Muscle layer of duodenum (tissue), 2 donors: Measurements from ENCODE around the gene MEF2D.

Experiments used
- H3K27ac ChIP-seq: one replicate; pipeline ENCODE4 v1.7.0; 2013; ENCODE audit warnings: mild to moderate bottlenecking, low read length
- H3K27me3 ChIP-seq: one replicate; pipeline ENCODE4 v1.7.0; 2013; ENCODE audit warnings: low read depth, mild to moderate bottlenecking, control low read depth, low read length
- H3K36me3 ChIP-seq, 2 donors: one replicate each; pipeline ENCODE4 v1.7.0; 2013; ENCODE audit warnings: low read length in 2 of 2, control low read depth in 1 of 2, mild to moderate bottlenecking in 1 of 2; ENCODE audit not compliant: insufficient read depth in 2 of 2, control insufficient read depth in 1 of 2
- H3K4me1 ChIP-seq, 2 donors: one replicate each; pipeline ENCODE4 v1.7.0; 2013; ENCODE audit warnings: low read length in 2 of 2, mild to moderate bottlenecking in 2 of 2, control low read depth in 1 of 2, moderate library complexity in 1 of 2; ENCODE audit not compliant: insufficient read depth in 2 of 2, control insufficient read depth in 1 of 2
- H3K4me3 ChIP-seq, 2 donors: one replicate each; pipeline ENCODE4 v1.7.0; 2013; ENCODE audit warnings: low read length in 2 of 2, low read depth in 1 of 2, mild to moderate bottlenecking in 1 of 2
- H3K9me3 ChIP-seq, 2 donors: one replicate each; pipeline ENCODE4 v1.7.0; 2013; ENCODE audit warnings: low read length in 2 of 2, control low read depth in 1 of 2, mild to moderate bottlenecking in 1 of 2; ENCODE audit not compliant: control insufficient read depth in 1 of 2
- donor health status: healthy.

MEF2D gene

DNA sequence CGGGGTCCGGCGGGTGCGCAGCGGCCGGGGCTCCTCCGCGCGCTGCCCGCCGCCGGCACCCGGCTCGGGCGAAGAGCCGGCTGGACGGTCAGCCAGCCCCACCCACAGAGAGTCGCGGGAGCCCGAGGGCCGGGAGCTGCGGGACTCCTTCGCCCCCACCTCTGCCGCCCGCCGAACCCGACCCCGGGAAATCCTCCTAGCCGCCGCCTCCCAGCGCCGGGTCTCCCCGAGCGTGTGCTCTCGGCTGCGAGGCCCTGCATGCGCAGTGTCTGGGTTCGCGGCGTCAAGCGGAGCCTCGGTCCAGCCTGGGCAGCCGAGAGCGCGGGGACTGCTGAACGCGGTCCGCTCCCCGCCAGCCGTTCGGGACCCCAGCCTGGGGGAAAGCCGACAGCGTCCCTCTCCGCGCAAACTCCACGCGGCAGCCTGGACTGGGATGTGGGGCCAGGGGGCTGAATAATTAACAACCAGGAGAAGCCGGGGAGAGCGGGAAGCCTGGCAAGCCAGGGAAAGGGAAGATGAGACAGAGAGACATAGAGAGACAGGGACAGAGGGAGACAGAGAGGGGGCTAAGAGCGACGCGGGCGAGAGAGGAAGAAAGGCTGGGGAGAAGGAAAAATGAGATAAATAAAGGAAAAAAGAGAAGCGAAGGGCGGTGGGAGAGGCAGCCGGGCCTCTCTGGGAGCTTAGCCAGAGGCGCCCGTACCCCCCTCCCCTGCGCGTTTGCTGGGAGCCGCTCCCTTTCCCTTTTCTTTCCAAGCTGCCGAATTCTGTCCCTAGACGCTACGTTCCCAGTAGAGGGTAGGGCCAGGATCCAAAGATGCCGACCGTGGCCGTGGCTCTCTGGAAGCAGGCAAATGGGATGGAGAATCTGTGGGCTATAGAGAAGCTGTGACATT is 64.2 kb downstream of the MEF2D start:
- Histone ChIP-seq H3K27me3 (peaks cover 89% of the 10 kb centered on the region), H3K36me3 (no peaks in the 10 kb centered on the region), H3K27ac (no peak overlapping the region), H3K9me3 (no peaks in the 10 kb centered on the region), H3K4me1 (peaks cover 4 to 16% of the 10 kb centered on the region in 2 donors), H3K4me3 (peak overlapping the region in 1 of 2 donors; percentile 56)

DNA sequence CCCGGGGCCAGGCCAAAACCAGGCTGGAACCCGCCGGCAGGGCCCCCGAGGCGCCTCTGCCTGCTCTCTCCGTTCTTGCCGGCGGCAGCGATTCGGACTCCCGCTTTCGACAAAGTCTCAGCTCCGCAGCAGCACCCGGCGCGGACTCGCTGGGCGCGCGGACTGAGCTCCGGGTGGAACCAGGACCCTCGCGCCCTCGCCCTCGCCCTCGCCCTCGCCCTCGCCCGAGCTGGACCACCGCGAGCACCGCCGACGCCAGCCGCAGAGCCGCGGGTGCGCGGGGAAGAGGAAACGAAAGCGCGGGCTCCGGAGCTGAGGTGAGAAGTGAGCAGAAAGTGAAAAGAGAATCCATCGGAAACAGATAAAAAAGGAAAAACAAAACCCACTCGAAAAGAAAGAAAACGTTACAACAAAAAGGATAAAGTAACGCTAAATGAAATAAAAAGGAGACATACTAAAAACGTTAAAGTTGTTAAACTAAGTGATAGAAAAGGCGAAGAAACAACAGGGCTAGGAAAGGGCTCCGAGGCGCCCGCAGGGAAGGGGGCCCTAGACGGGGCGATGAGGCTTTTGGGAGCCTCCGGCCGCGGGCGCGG is 64.9 kb downstream of the MEF2D start:
- peak overlapping the region in 1 of 2 donors; percentile 56 for H3K4me3 ChIP-seq
- no peaks in the 10 kb centered on the region for H3K36me3 ChIP-seq
- peaks cover 88% of the 10 kb centered on the region for H3K27me3 ChIP-seq
- no peak overlapping the region for H3K27ac ChIP-seq
- H3K4me1 ChIP-seq: peaks cover 4 to 16% of the 10 kb centered on the region in 2 donors
- no peaks in the 10 kb centered on the region for H3K9me3 ChIP-seq

DNA sequence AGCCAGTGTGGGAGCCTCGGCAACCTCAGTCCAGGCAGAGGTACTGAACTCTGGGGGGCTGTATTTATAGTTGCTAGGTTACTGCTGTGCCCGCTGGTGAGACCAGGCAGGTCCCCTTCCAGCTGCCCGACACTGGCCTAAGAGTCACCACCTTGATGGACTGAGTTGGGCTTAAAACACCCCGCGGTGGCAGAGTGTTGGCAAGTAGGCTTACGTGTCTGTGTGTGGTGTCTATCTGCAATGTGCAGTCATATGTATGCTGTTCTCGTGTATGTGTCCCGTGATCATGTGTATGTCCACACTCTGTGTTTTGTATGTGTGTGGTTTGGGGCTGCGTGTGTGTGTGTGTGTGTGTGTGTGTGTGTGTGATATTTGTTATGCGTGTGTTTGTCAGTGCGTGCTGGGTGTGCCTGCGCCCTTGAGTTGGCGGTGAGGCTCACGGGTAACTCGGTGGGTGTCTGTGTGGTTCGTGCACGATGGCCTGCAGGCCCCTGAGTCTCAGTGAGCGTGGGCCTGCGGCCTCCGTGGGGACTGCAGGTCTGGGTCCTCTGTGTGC is 65.5 kb downstream of the MEF2D start:
- no peaks in the 10 kb centered on the region for H3K36me3 ChIP-seq
- H3K4me1 ChIP-seq: peaks cover 4 to 16% of the 10 kb centered on the region in 2 donors
- H3K4me3 ChIP-seq: peak overlapping the region in 1 of 2 donors; percentile 56
- H3K9me3 ChIP-seq: no peaks in the 10 kb centered on the region
- H3K27ac ChIP-seq: no peak overlapping the region
- peaks cover 88% of the 10 kb centered on the region for H3K27me3 ChIP-seq

DNA sequence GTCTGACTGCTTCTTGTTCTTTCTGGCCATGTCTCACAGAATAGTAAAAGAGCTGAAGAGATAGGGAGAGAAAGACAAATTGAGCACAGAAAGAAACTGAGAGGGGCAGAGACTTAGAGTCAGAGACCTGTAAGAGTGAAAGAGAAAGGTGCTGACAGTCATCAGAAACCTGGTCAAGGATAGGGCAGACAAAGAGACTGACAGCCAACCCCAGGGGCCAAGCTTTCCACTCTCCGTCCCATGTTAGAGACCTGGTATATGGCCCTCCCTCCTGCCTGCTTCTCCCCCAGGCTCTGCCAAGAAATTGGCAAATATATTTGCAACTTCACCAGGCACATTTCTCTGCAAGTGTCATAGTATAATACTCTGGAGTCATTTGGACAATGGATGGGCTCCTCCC is 67.0 kb downstream of the MEF2D start:
- no peaks in the 10 kb centered on the region for H3K9me3 ChIP-seq
- no peak overlapping the region for H3K27ac ChIP-seq
- peaks cover 4 to 16% of the 10 kb centered on the region in 2 donors for H3K4me1 ChIP-seq
- H3K36me3 ChIP-seq: no peaks in the 10 kb centered on the region
- H3K4me3 ChIP-seq: no peak overlapping the region
- peaks cover 88% of the 10 kb centered on the region for H3K27me3 ChIP-seq

DNA sequence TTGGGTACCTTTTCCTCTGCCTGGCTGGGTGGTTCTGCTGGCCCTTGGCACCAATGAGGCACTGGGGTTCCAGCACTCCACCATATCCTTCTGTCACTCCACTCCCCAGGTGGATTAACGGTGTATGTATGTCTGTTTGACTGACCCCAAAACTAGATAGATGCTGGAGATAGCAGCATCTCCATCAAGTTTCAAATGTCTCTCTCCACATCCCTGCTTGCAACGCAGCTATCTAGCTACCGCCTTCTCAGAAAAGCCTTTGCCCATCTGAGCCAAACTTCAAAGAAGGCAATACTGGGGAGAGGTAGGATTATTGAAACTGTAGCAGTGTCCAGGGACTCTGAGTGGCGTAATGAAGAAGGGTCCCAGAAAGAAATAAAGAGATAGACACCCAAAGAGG is 67.5 kb downstream of the MEF2D start:
- Histone ChIP-seq H3K36me3 (no peaks in the 10 kb centered on the region), H3K4me3 (no peak overlapping the region), H3K27ac (no peak overlapping the region), H3K4me1 (peaks cover 4 to 16% of the 10 kb centered on the region in 2 donors), H3K27me3 (peaks cover 88% of the 10 kb centered on the region), H3K9me3 (no peaks in the 10 kb centered on the region)

DNA sequence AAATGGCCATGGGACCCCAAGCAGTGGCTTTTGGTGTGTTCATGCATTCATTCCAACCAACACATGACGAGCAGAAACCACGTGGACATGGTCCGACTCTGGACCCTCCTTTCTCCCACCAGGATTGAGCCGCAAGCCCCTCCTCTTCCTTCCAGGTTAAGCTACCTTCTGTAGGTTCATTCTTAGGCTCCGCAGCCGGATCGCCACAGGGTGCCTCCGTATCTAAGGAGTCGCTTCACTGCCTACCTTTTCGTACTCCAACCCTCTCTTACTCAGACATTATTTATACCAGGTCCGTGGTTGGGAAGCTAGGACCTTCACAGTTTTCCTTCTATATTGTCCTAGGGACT is 67.9 kb downstream of the MEF2D start:
- Histone ChIP-seq H3K27me3 (peaks cover 88% of the 10 kb centered on the region), H3K4me3 (no peak overlapping the region), H3K27ac (no peak overlapping the region)

DNA sequence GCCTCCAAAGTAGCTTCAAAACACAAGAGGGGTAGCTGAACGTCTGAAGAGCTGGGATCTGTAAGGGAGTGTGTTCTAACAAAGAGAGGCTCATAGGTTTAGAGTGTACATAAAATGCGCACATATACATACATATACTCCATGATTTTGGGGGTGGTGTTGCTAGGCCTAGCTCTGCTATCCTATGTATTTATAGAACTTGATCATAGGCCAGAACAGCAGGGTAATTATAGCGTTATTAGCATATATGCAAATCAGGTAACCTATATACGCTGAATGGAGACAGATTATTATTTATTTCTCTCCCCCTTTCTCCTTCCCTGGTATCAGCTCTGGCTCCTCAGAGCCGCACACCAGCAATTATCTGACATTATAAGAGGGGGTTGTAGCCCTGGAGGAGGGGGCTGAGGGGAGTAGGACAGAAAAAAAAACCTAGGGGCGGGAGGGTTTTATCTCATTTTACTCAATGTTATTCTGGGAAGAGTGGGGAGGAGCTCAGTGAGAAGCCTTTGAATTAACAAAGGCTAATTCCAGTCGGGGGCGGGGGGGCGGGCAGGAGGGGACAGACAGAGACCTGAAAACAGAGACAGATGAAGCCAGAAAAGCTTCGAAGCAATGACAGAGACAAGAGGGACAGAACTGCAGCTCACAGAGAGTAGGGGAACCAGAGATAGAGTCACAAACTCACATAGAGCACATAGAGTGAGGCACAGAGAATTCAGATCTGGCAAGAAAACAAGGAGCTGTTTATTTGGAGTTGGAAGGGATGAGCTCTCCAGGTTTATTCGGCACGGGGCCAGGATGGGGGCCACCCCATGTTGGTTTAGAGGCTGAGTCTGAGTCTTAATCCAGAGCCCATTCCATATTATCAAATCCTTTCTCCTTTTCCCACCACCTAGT is 68.6 kb downstream of the MEF2D start:
- peaks cover 82% of the 10 kb centered on the region for H3K27me3 ChIP-seq
- no peak overlapping the region for H3K27ac ChIP-seq
- H3K4me1 ChIP-seq: peaks cover 4 to 16% of the 10 kb centered on the region in 2 donors
- H3K9me3 ChIP-seq: no peaks in the 10 kb centered on the region
- H3K36me3 ChIP-seq: no peaks in the 10 kb centered on the region
- H3K4me3 ChIP-seq: no peak overlapping the region

More for the DNA sequence above, 67.9 kb downstream of the MEF2D start:
- Histone ChIP-seq H3K36me3 (no peaks in the 10 kb centered on the region), H3K9me3 (no peaks in the 10 kb centered on the region), H3K4me1 (peaks cover 4 to 16% of the 10 kb centered on the region in 2 donors)

DNA sequence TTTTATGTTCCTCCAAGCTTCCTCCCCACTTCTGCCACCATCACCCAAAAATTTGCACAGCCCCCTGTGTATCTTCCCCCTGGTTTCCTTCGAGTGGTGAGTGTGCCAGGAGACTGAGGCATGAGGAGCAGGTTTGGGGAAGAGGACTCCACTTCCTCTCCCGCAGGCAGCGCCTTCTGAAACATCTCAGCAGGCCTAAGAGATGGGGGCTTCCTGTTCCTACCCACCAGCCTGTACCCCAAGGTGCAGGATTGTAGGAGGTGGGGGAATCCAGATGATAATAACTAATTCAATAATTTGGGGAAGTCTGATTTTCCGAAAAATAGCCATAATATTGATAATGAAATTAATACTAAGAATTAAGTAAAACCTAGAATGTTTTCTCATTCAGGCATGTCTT is 69.2 kb downstream of the MEF2D start:
- Histone ChIP-seq H3K27ac (no peak overlapping the region), H3K4me1 (peaks cover under 1 to 10% of the 10 kb centered on the region in 2 donors), H3K9me3 (no peaks in the 10 kb centered on the region), H3K27me3 (peaks cover 82% of the 10 kb centered on the region), H3K4me3 (no peak overlapping the region), H3K36me3 (no peaks in the 10 kb centered on the region)

DNA sequence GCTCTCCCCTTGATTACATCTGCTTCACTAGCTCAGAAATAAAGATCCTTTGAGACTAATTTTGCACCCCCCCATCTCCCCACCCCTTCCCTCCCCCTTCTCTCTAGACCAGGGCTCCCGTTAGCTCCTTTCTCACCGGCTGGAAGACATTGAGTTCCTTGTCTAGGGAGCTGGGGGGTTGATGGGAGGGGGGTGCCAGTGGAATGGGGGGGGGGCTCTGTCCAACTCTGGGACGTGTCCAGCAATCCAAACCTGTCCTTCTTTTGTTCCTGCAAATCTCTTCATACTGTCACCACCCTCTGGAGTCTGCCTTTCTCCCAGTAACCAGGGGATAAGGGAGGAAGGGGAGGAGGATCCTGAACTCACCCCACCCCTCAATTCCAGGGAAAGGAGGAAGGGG is 69.7 kb downstream of the MEF2D start:
- H3K27me3 ChIP-seq: peaks cover 85% of the 10 kb centered on the region

DNA sequence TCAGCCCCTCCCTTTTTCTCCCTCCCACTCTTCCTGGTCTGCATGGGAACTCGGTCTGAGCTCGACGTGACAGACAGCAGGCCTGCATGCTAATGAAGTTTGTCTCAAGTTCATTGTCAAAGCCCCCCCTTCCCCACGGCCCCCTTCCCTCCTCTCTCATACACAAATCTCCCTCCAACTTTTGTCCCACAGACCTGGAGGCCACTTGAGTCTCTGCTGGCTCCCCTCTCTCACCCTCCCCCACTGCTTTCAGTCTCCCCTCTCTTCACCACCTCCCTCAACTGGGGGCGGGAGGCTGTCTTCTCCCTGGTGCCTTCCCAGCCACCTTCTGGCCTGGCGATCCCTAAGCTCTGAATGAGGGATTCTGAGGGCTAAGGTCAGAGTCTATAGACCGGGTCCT is 70.3 kb downstream of the MEF2D start:
- Histone ChIP-seq H3K4me3 (no peak overlapping the region), H3K4me1 (peaks cover 0 to 1% of the 10 kb centered on the region in 2 donors), H3K27ac (no peak overlapping the region), H3K9me3 (no peaks in the 10 kb centered on the region), H3K27me3 (peaks cover 81% of the 10 kb centered on the region), H3K36me3 (no peaks in the 10 kb centered on the region)

More for the DNA sequence above, 69.7 kb downstream of the MEF2D start:
- Histone ChIP-seq H3K9me3 (no peaks in the 10 kb centered on the region), H3K36me3 (no peaks in the 10 kb centered on the region), H3K4me3 (no peak overlapping the region), H3K4me1 (peaks cover 0 to 6% of the 10 kb centered on the region in 2 donors), H3K27ac (no peak overlapping the region)
